ENCODE results near the gene ARID3A. TPM values are rescaled to one million over a fixed set of nuclear protein-coding genes. Genes with fewer than 3 reads are reported as not detected.
A peak's percentile ranks its signal among the peaks of the same experiment; 100 is the strongest.

Gene ARID3A
- total RNA-seq, 1 experiment from 2014 or later = 5.6 TPM

DNA sequence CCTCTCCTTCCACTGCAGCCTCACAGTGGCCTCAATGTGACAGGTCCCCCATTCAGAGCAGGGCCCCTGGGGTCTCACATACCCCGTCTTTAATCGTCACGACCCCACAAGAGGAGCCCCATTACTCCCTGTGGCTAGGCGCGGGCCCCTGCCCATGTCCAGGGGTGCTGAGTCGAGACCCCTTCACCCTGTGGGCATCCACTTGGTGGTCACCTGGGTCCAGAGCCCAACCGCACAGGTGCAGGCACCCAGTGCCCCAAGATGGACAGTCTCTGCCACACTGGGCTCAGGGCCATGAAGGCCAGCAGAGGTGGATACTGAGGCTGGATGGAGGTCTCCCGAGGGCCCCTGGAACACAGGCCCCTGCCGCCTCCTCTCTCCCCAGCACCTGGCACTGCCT is 92.1 kb downstream of the ARID3A start:
- Histone ChIP-seq H3K4me2 (ENCODE audit: low read length) (peak overlapping the region; percentile 97), H3K36me3 (ENCODE audit: low read depth, low read length) (no peaks in the 10 kb centered on the region), H3K4me3 (ENCODE audit: low read length) (peak overlapping the region; percentile 47; the same call in 1 of the 2 replicates), H3K79me2 (ENCODE audit: low read length) (peaks cover 69% of the 10 kb centered on the region), H3K9me3 (ENCODE audit: low read length) (no peaks in the 10 kb centered on the region), H3K9me2 (replicated peaks; ENCODE audit: low read length) (no peaks in the 10 kb centered on the region), H3K9ac (ENCODE audit: low read length) (no peak overlapping the region), H3K27ac (ENCODE audit: low read length) (no peak overlapping the region), H2AFZ (ENCODE audit: low read length) (no peak overlapping the region), H3K27me3 (ENCODE audit: low read length) (no peaks in the 10 kb centered on the region), H4K20me1 (ENCODE audit: low read length) (peaks cover 50% of the 10 kb centered on the region), H3K4me1 (ENCODE audit: insufficient read depth, low read length) (peaks cover 22% of the 10 kb centered on the region), H3F3A (ENCODE audit: low read length, unreplicated experiment) (no peaks in the 10 kb centered on the region)
- no TSS peak for BruUV-seq (replicated peaks)
- DNase-seq (no peak), ATAC-seq (no peak)
- ChIA-PET CTCF (interaction anchor here (1.0 kb wide), 1 partner anchor 17 kb away, joined by 4 read pairs; no protein-coding TSS in a partner anchor), POLR2A (ENCODE audit: unreplicated experiment) (no interaction called here)
- TF ChIP-seq, protein P1, sequence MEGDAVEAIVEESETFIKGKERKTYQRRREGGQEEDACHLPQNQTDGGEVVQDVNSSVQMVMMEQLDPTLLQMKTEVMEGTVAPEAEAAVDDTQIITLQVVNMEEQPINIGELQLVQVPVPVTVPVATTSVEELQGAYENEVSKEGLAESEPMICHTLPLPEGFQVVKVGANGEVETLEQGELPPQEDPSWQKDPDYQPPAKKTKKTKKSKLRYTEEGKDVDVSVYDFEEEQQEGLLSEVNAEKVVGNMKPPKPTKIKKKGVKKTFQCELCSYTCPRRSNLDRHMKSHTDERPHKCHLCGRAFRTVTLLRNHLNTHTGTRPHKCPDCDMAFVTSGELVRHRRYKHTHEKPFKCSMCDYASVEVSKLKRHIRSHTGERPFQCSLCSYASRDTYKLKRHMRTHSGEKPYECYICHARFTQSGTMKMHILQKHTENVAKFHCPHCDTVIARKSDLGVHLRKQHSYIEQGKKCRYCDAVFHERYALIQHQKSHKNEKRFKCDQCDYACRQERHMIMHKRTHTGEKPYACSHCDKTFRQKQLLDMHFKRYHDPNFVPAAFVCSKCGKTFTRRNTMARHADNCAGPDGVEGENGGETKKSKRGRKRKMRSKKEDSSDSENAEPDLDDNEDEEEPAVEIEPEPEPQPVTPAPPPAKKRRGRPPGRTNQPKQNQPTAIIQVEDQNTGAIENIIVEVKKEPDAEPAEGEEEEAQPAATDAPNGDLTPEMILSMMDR (conservative IDR thresholded peaks at IDR 0.05; ENCODE audit: low read depth, low read length) = no peak
- TF ChIP-seq EZH2 (IDR thresholded peaks at IDR 0.05; ENCODE audit: low read length, unreplicated experiment) = no peak
- TF ChIP-seq EZH2phosphoT487 (IDR thresholded peaks at IDR 0.05; ENCODE audit: borderline replicate concordance, low read length) = no peak
- intact Hi-C loops (cut with micrococcal nuclease) = no loop called here

DNA sequence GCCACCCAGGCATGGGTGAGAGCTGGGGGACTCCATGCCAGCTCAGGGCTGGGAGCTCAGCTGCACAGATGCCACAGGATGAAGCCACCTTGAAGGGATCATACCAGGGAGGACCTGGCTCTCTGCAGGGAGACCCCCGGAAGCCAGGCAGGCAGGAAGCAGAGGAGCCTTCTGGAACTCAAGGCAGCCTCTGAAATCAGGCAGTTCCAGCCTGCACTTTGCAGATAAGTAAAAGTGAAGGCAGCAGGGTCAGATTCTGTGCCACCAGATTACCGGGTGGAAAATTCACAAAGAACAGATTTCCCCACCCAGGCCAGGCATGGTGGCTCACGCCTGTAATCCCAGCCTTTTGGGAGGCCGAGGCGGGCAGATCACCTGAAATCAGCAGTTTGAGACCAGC is 92.6 kb downstream of the ARID3A start:
- Histone ChIP-seq H3K9me2 (replicated peaks; ENCODE audit: low read length) (no peaks in the 10 kb centered on the region), H3K4me1 (ENCODE audit: insufficient read depth, low read length) (peaks cover 22% of the 10 kb centered on the region), H3K27ac (ENCODE audit: low read length) (no peak overlapping the region), H3K9me3 (ENCODE audit: low read length) (no peaks in the 10 kb centered on the region), H3K4me2 (ENCODE audit: low read length) (peak overlapping the region; percentile 97), H3K79me2 (ENCODE audit: low read length) (peaks cover 69% of the 10 kb centered on the region), H3F3A (ENCODE audit: low read length, unreplicated experiment) (no peaks in the 10 kb centered on the region), H2AFZ (ENCODE audit: low read length) (no peak overlapping the region), H3K9ac (ENCODE audit: low read length) (no peak overlapping the region), H3K27me3 (ENCODE audit: low read length) (no peaks in the 10 kb centered on the region), H3K36me3 (ENCODE audit: low read depth, low read length) (no peaks in the 10 kb centered on the region), H3K4me3 (ENCODE audit: low read length) (peak overlapping the region; percentile 93; the same call in 1 of the 2 replicates), H4K20me1 (ENCODE audit: low read length) (peaks cover 50% of the 10 kb centered on the region)
- CTCF ChIA-PET = no interaction called here
- BruUV-seq (replicated peaks) = no TSS peak
- ATAC-seq (no peak), DNase-seq (no peak)
- TF ChIP-seq, protein P1 (conservative IDR thresholded peaks at IDR 0.05; ENCODE audit: low read depth, low read length) = no peak
- TF ChIP-seq EZH2 (IDR thresholded peaks at IDR 0.05; ENCODE audit: low read length, unreplicated experiment) = no peak
- no peak for TF ChIP-seq EZH2phosphoT487 (IDR thresholded peaks at IDR 0.05; ENCODE audit: borderline replicate concordance, low read length)
- intact Hi-C loops (cut with micrococcal nuclease) = no loop called here
- POLR2A ChIA-PET (ENCODE audit: unreplicated experiment) = no interaction called here

DNA sequence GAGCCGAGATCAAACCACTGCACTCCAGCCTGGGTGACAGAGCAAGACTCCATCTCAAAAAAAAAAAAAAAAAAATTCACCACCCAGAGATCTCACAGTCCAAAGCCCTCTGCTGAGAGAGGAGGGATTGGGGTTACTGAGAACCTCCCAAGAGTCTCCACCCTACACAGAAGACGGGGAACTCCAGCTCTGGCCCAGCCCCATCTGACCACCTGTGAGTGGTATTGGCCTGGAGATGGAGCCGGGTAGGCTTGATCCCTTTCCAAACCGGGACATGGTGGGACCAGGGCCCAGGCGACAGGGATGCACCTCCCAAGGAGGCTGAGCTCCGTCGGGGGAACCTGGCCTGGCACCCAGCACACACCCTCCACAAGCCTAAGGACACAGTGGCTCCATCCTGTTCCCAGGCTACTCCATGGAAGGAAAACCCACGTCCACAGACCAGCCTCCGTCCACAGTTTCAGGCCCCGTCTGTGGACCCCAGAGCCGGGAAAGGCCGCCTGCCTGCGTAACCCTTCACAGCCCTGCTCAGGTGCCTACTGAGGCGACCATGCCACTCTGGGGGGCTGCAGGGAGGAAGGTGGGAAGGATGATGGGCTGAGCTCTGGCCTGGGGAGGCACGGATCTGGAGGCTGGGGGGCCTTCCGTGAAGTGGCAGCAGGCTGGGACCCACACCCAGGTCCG is 93.2 kb downstream of the ARID3A start:
- Histone ChIP-seq H4K20me1 (ENCODE audit: low read length) (peaks cover 50% of the 10 kb centered on the region), H3F3A (ENCODE audit: low read length, unreplicated experiment) (no peaks in the 10 kb centered on the region), H3K27me3 (ENCODE audit: low read length) (no peaks in the 10 kb centered on the region), H2AFZ (ENCODE audit: low read length) (no peak overlapping the region), H3K9ac (ENCODE audit: low read length) (peak overlapping the region; percentile 92), H3K4me3 (ENCODE audit: low read length) (peak overlapping the region; percentile 93), H3K4me2 (ENCODE audit: low read length) (peak overlapping the region; percentile 97), H3K79me2 (ENCODE audit: low read length) (peaks cover 67% of the 10 kb centered on the region), H3K9me3 (ENCODE audit: low read length) (no peaks in the 10 kb centered on the region), H3K36me3 (ENCODE audit: low read depth, low read length) (no peaks in the 10 kb centered on the region), H3K9me2 (replicated peaks; ENCODE audit: low read length) (no peaks in the 10 kb centered on the region), H3K4me1 (ENCODE audit: insufficient read depth, low read length) (peaks cover 22% of the 10 kb centered on the region), H3K27ac (ENCODE audit: low read length) (no peak overlapping the region)
- no TSS peak for BruUV-seq (replicated peaks)
- no peak for DNase-seq
- intact Hi-C loops (cut with micrococcal nuclease) = no loop called here
- ChIA-PET CTCF (interaction anchor here (0.7 kb wide), 2 partner anchors 15 to 225 kb away, joined by 4 to 5 read pairs; no protein-coding TSS in a partner anchor), POLR2A (ENCODE audit: unreplicated experiment) (interaction anchor here (0.8 kb wide), 1 partner anchor 35 kb away, joined by 9 read pairs; the partner anchor contains the start of gene WDR18)
- ATAC-seq = no peak
- TF ChIP-seq, protein P1 (conservative IDR thresholded peaks at IDR 0.05; ENCODE audit: low read depth, low read length) = no peak
- TF ChIP-seq EZH2phosphoT487 (IDR thresholded peaks at IDR 0.05; ENCODE audit: borderline replicate concordance, low read length) (no peak), EZH2 (IDR thresholded peaks at IDR 0.05; ENCODE audit: low read length, unreplicated experiment) (no peak)
